Occipital lobe (tissue), 2 donors: ENCODE measurements around the gene LOXHD1. TPM values are rescaled to one million over a fixed set of nuclear protein-coding genes. Genes with fewer than 3 reads are reported as not detected.
A peak's percentile ranks its signal among the peaks of the same experiment; 100 is the strongest.

Source experiments
- DNase-seq: peaks from one replicate; lab custom pipeline; 2025; lab: John Stamatoyannopoulos, UW
- total RNA-seq: library from RNA; depleted of rRNA; stranded (reverse); fragments of >200 nt; gene quantifications from one replicate; pipeline ENCODE4 v1.2.3, GENCODE V29; 2014

The LOXHD1 gene
- total RNA-seq, 1 donor from 2014 or later = 0.16 TPM

DNA sequence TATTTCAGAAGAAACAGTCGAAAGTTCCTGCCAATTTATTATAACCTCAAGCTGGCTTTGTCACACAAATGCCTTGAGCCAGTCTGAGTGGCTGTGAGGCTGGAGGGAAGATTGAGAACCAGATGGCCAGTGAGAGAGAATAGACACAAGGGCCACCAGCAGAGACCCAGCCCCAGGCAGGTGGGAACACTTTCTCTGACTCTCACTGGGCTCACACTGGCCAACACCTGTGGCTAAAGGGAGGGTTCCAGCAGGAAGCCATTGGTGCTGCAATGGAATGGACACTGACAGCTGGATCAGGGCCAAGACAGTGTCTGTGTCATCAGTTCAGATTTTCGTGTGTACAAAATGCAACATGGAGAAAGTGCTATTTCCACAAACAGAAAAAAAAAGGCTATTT lies 29.9 kb downstream of the LOXHD1 start:
- DNase-seq = no peak

DNA sequence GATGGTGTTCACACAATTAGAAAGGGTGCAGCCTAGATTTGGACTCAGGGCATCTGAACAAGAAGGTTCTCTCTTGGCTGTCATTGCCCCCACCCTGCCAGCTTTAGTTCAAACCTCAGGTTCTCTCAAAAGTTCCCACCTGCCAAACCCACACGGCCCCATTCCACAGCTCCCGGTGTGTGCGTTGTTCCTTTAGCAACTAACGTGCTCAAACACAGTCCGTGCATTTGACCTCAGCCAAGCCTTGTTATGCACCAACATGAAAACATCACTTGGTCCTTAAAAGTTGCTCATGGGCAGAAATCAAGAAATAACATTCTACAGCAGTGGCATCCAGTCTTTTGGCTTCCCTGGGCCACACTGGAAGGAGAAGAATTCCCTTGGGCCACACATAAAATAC lies 32.0 kb downstream of the LOXHD1 start:
- DNase-seq = no peak

DNA sequence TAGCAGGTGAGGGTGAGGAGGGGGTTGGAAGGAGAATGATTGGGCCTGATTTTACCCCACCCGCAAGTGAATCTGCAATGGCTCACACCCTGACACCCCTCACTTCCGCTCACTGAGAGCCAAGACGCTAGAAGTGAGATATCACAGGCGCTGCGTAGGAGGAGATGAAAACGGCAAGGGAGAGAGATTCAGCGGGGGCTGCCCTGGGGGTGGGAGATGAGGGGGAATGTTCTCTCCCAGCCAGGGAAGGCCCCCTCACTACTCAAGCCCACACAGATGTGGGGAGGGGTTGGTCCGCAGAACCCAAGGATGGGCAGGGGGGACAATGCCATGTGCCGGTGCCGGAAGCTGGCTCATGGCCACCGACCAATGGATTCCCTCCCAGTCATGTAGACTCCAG lies 32.9 kb downstream of the LOXHD1 start:
- DNase-seq = peak; percentile 53

DNA sequence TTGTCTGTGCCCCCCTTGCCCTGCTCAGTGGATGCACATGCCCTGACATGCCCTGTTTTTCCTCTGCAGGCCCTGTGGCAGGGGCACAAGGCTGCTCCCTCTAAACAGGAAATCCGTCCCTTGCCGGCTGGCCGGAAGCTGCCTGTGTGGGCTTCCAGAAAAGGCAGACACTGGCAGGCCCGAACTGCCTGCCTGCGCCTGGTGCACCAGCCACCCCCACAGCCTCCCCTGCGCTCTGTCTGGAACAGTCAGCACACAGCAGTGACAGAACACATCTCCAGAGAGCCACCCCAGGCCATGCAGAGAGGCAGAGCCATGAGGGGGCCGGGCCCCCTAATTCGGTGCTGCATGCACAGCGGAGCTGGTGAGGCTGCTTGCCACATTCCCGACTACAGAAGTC lies 33.5 kb downstream of the LOXHD1 start:
- peak; percentile 74 for DNase-seq

DNA sequence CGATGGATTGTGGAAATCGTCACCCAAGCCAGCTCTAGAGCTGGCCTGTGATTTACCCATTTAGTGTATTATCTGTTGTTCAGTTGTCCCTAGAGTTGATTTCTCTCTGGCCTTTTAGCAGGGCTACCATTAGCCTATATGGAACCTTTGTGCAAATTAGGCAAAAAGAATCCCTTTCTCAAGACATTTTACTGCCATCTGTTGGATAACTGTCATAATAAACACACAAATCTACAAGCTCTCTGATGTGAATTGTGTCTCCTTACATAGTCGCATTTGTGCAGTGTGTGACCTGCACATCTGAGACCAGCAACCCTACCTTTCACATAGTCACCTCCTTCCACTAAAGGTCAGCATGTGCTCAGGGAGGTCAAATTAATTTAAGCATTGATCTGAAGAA lies 34.0 kb downstream of the LOXHD1 start:
- DNase-seq = no peak

DNA sequence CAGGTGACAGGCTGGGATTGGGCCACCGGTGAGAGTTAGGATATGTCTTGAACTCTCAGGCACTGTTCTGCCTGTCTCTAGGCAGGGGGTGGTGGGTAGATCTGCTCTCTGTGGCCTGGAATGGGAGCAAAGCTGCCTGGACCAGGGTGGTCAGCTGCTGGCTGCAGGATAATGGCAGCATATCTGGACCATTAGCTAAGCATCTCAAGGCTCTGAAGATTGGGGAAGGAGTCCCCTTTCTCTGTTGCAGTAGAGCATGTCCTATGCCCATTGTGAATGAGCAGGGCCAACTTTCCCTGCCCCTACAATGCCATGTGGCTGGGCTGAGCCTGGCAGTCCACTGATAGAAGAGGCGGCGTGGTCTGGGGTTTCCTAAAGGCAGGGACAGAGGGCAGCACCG lies 34.6 kb downstream of the LOXHD1 start:
- no peak for DNase-seq

DNA sequence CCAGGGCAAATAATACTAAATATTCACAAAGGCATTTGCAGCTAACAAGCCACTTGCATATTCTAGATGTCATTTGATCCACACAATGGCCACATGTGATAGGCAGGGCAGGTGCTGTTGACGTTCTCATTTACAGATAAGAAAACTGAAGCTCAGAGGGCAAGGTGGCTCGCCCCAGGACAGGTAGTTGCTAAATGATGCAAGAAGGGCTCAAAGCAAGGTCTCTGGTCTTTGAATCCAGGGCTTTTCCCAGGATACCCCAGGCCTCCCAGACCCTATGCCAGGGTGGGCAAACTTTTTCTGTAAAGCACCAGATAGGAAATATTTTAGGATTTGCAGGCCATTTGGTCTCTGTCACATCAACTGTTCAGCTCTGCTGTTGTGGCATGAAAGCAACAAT lies 35.1 kb downstream of the LOXHD1 start:
- DNase-seq = no peak

DNA sequence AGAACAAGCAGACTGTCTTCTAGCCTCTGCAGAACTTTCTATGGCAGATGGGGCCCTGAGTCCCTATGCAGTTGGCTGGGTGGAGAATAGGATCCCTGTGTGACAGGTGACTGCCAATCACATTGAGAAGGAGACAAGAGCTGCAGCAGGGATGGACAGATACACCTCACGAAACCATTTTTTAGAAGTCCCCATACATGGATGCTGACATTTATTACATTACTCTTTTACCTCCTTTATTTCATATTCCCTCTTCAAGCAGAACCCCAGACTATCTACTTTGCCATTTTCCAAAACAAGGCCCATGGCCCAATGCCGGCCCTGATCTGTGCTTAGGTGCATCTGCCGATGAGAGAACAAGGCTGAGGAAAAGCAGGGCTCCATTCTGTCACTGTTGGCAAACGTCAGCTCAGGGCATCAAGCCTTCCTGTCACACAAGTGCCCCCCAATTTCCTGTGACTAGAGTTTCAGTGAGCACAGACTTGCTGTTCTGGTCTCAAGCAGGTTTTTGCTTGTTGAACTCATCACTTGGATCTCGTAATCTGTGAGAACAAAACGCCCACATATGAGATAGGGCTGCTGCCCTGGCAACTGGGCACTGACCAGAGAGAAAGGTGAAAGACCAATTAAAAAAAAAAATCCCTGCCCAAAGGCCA lies 35.8 kb downstream of the LOXHD1 start:
- no peak for DNase-seq

DNA sequence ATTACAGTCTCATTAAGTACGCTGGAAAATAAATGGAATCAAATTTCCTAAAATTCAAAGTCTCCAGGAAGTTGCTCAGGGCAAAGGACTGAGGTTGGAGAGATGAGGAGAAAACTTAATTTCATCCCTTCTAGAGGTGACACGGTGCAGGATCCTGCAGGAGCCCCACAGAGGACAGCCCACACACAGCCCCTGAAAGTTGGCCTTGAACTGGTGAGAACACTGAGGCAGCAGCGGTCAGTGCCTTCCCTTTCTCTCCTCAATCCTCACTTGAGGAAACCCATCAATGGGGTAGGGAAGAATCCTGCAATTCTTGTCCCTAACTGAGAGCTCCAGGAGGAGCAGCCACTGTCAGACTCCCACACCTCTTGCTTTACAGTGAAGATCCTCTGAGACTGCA lies 37.5 kb downstream of the LOXHD1 start:
- DNase-seq = no peak

DNA sequence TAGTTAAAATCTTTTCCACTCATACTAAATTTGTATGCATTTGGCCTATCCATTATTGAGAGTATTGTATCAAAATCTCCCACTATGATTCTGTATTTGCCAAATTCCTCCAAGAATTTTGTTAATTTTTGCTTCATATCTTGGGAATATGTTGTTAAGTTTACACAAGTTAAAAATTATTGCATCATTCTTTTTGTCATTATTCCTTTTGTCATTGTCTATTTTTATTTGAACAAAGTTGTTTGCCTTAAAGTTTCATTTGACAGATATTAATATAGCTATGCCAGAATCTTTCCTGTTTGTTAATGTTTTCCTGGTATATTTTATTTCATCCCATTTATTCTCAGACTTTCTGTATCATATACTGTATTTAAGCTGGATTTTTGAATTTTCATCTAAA lies 41.3 kb downstream of the LOXHD1 start:
- no peak for DNase-seq

DNA sequence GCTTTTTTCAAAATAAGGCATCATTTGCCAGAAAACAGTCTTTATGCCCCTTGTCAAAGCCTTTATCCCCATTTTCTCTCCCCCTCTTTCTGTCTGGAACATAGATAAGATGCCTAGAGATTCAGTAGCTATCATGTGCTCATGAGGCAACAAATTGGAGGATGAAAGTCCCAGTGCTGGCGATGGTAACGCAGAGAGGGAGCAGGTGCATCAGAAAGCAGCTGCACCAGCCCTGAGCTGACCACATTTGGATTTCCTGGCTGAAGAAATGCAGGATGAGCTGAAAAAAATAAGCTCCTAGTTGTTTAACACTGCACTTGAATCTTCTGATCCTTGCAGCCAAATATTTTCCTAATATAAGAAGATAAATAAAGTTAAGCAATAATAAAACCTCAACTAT lies 48.0 kb downstream of the LOXHD1 start:
- DNase-seq = no peak

DNA sequence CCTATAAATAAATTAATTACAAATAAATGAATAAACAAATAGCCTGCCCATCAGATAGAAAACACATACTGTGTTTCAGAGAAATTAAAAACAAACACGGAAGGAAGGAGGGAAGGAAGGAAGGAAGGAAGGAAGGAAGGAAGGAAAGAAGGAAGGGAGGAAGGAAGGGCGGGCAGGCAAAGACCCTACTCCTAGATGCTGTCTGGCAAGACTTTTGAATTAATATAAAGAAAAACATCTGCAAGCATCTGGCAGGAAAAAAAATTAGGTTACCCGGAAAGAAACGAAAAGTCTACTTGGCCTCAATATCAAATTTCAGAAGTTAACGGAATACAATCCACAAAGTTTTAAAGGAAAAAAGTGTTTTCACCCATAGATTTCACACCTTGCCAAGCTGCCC lies 49.1 kb downstream of the LOXHD1 start:
- no peak for DNase-seq

DNA sequence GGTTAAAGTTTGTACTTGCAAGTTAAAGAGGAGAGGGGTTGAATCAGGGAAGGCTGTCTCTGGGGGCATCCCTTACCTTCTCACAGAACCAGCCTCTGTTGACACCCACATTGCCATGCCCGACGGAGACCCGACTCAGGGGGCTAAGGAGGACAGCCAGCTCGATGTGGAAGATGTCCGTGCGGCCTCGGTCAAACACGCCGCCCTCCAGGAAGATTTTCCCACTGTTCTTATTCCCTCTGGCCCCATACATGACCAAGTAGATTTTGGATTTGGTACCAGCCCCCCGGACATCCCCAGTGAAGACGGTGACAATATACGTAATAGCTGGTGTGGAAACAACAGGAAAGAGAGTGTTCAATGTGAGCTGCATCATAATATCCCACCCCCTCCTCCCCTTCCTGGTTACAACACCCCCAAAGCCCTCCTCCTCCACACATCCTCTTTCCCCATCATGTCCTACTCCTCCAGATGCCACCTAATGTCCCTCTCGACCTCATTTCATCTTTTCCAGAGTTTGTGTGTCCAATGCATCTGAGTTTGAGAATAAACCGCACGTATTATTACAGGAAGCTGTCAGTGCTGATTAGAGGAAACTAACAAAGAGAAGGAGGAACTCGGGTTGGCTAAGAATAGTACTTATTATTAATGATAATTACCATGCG lies 55.7 kb downstream of the LOXHD1 start:
- DNase-seq = no peak

DNA sequence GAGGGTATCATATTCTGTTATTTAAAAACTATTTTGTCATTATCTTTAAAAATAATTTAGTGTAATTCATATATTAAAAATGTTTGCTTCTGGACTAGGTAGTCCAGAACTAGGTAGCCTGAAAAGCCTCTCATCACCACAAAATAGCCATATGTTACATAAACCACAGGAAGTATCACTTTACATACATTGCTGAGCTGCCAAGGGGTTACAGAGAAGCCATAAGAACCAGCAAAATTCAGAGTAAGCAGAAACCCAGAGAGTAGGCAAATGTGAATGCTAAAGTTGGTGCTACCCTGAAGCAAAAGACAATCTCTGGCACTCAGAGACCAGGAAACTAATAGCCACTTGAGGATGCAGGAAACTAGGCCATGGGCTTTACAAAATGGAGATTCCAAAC lies 60.9 kb downstream of the LOXHD1 start:
- DNase-seq = no peak

DNA sequence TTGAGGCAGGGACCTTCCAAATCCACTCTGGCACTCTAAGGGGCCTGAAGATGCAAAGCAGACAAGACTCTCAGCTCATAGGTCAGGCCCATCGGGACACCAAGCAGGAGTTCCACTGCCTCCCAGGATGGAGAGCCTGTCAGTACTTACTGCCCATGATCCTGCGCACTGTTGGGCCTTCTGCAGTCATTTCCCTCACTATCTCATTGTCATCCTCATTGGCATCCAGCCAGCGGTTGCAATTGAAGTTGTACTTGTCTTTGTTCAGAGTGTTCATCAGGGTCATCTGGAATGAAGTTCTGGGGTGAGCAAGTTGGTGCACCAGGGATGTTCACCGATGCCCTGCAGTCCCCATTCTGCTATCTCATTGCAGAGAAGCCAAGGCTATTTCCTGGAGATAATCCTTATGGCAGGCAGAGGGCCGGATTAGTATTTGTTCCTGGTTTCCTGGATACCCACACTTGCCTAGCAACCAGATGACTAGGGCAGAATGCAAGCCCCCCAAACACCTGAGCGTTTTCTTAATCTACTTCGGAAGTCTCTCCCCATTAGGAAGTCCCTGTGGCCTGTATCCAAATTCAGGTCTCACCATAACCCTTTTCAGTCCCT lies 65.1 kb downstream of the LOXHD1 start:
- DNase-seq = no peak

DNA sequence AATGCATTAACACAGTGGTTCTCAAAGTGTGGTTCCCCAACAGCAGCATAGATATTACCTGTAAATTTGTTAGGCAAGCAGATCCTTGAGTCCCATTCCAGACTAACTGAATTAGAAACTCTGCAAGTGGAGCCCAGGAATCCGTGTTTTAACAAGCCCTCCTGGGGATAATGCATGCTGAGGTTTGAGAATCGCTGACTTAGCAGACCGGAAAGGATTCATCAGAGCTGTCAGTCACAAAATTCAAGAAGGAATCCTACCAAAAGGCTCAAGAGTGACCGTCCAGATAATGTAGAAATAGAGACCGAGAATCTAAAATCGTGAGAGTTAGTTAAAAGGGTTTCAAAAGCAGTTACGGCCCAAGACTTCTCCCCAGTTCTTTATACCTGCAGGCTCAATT lies 66.9 kb downstream of the LOXHD1 start:
- no peak for DNase-seq

DNA sequence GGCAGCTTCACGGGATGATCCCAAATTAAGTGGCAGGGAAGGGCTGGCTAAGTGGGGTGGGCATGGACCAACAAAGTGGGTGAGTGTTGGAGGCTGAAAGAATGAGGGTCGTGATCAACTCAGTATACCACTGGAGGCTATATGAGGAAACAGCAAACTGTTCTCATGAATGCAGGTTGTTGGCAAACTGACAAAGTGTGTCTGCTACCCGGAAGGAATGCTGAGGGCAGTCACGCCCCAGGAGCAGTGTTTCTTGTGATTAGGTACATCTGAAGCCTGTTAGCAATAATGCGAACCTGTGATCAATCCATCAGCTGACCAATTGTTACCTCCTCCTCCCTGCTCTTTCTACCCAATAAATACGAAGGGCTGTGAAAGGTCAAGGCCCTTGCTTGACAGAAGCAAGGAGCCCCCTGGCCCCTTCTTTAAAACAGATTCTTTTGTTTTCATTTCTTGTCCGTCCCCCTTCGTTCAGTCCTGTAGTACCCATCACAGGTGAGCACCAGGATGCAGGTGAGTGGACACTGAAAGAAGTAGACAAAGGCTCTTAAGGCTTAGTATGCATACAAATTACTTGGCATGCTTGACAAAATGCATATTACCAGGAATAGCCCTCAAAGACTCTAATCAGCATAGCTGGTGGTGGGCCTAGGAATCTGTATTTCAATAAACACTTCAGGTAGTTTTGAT lies 67.9 kb downstream of the LOXHD1 start:
- DNase-seq = no peak

DNA sequence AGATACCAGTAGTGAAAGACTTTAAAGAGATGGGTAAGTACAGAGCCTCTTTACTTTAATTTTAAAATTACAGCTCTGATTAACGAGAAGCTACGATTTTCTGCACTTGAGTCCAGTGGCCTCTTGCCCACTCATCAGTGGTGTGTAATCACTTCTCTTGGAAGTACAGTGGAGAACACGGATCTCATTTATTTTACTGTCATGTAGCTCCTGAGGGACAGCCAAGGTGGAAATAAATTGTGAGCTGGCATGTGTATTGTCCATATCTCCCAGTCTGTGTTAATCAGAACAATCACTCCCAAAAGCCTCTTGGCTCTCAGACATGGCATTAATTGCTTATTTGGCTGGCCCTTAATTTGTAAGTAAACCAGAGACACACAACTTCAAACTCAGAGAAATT lies 69.4 kb downstream of the LOXHD1 start:
- DNase-seq = no peak

DNA sequence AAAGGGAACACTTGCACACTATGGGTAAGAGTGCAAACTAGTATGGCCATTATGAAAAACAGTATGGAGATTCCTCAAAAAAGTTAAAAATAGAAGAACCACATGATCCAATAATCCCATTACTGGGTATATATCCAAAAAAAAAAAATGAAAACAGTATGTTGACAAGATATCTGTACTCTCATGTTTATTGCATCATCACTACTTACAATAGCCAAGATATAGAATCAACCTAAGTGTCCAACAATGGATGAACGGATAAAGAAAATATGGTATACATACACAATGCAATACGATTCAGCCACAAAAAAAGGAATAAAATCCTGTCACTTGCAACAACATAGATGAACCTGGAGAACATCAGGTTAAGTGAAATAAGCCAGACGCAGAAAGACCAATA lies 73.3 kb downstream of the LOXHD1 start:
- DNase-seq = no peak

DNA sequence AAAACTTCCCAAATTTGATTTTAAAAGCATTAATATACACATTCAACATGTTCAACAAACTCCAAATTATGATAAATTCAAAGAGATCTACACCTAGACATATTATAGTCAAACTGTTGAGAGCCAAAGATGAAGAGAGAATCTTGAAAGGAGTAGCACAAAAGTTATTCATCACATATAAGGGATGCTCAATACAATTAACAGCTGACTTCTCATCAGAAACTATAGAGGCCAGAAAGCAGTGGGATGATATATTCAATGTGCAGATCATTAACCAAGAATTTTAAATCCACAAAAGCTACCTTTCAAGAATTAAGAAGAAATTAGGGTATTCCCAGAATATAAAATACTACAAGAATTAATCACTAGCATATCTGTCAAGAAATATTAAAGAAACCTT lies 75.4 kb downstream of the LOXHD1 start:
- no peak for DNase-seq

DNA sequence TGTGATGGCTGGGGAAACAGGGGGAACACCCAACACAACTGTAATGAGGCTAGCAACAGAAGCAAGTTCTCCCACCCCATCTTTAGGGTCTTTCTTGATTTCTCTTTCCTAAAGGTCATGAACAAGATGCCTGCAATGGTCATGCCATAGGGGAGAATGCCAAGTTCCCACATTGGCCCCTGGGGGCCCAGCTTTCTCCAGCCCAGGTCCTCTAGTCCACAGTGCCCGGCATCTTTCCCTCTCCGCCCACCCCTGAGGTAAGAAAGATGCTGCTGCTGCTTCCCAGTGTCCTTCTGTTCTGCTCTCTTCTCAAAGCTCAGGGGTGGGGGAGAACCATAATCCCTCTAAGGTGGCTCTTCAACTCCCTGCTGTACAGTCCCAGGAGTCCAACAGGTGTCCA lies 78.0 kb downstream of the LOXHD1 start:
- no peak for DNase-seq

DNA sequence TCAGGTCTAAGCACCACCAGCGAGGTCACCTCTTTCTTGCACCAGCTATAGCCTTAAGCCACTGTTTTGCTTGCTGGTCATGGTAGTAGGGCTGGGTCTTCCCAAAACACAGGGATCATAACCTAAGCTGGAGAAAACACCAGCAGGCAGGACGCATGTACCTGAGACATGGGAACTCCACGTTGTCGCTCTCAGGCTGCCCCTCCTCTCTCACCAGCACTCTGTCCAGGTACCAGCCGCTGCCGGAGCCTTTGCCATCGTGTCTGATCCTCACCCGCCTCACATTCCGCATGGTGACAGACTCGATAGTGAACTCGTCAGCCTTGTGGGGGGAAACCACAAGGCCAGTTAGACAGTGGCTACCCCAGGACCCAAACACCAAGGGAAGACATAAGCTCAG lies 79.5 kb downstream of the LOXHD1 start:
- no peak for DNase-seq

DNA sequence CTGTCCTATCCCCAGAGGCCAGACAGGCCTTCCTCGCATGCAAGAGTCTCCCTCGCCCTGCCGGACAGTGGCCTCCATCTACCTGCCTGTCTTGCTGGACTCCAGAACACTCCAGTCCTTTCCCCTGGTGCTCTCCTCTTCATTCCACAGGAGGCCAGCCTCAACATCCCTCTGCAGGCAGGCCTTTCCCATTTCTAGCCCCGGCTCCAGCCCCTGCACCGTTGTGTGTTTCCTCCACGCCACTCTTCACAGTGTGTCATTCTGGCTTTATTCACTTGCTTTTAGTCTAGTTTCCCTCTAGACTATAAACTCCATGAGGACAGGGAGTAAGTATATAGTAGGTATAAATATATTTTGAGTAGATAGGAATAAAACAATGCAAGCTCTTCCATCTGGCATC lies 81.2 kb downstream of the LOXHD1 start:
- no peak for DNase-seq
